Activated CD4-positive, alpha-beta T cell treated with anti-CD3 and anti-CD28 coated beads for 1 hour (primary cell): ENCODE data around the gene PKD1.
"Not testable (repeated sequence)": the region's sequence is repeated elsewhere in the genome, so short reads cannot be mapped to it uniquely, and the experiment has no call there.

ENCODE experiments used
- DNase-seq: peaks from one replicate; pipeline ENCODE4 v3.0.0-alpha.2; 2020

PKD1 gene

GRCh38 chr16:2149630-2150417 is 14.1 kb upstream of the PKD1 start:
- no peak for DNase-seq

- no peak for DNase-seq
These were observed 13.3 kb upstream of the PKD1 start for GRCh38 chr16:2148714-2149629.

- DNase-seq: peak; percentile 36
These were observed 12.4 kb upstream of the PKD1 start, which contains the start of gene RAB26 for GRCh38 chr16:2147981-2148671. RAB26 (plus strand) TSS chr16:2148625; CDS start chr16:2148784, 159 bp downstream.

- no peak for DNase-seq
These were observed 11.7 kb upstream of the PKD1 start for GRCh38 chr16:2147378-2147777.

GRCh38 chr16:2145843-2146242 is 10.1 kb upstream of the PKD1 start:
- no peak for DNase-seq

GRCh38 chr16:2143878-2144485 is 8.3 kb upstream of the PKD1 start:
- DNase-seq: no peak

GRCh38 chr16:2142942-2143877 is 7.5 kb upstream of the PKD1 start:
- DNase-seq: no peak

- not testable (repeated sequence) for DNase-seq
These were observed 627 bp downstream of the PKD1 start for GRCh38 chr16:2135071-2135470.

- DNase-seq: not testable (repeated sequence)
These were observed 1.9 kb downstream of the PKD1 start for GRCh38 chr16:2133797-2134196.

GRCh38 chr16:2129890-2130447 is 5.7 kb downstream of the PKD1 start:
- not testable (repeated sequence) for DNase-seq

- not testable (repeated sequence) for DNase-seq
These were observed 6.4 kb downstream of the PKD1 start for GRCh38 chr16:2129251-2129650.

GRCh38 chr16:2127630-2128280 is 7.9 kb downstream of the PKD1 start:
- not testable (repeated sequence) for DNase-seq

- not testable (repeated sequence) for DNase-seq
These were observed 8.7 kb downstream of the PKD1 start for GRCh38 chr16:2126928-2127556.

GRCh38 chr16:2126161-2126743 is 9.4 kb downstream of the PKD1 start:
- DNase-seq: not testable (repeated sequence)

GRCh38 chr16:2125609-2126008 is 10.1 kb downstream of the PKD1 start:
- DNase-seq: not testable (repeated sequence)

GRCh38 chr16:2124694-2125444 is 10.8 kb downstream of the PKD1 start:
- DNase-seq: not testable (repeated sequence)

- DNase-seq: not testable (repeated sequence)
These were observed 11.4 kb downstream of the PKD1 start for GRCh38 chr16:2124377-2124693.

GRCh38 chr16:2123706-2124376 is 11.9 kb downstream of the PKD1 start:
- DNase-seq: not testable (repeated sequence)
